Skeletal muscle tissue (tissue), 4 donors: ENCODE data around the gene TTLL11. TPM values are rescaled to one million over a fixed set of nuclear protein-coding genes. Genes with fewer than 3 reads are reported as not detected.
A peak's percentile ranks its signal among the peaks of the same experiment; 100 is the strongest.

Source experiments
- H3K27ac ChIP-seq: one replicate; pipeline ENCODE4 v1.7.0; 2013; ENCODE audit warnings: mild to moderate bottlenecking, low read depth, low read length, inconsistent platforms
- H3K27me3 ChIP-seq, 3 donors: one replicate each; pipeline ENCODE4 v1.7.0; 2013; ENCODE audit warnings: low read length in 3 of 3; ENCODE audit not compliant: control insufficient read depth in 3 of 3, insufficient read depth in 3 of 3
- H3K36me3 ChIP-seq, 3 donors: one replicate each; pipeline ENCODE4 v1.7.0; 2013; ENCODE audit warnings: low read length in 3 of 3; ENCODE audit not compliant: control insufficient read depth in 3 of 3, insufficient read depth in 3 of 3
- H3K4me1 ChIP-seq, 3 donors: one replicate each; pipeline ENCODE4 v1.7.0; 2013; ENCODE audit warnings: low read length in 3 of 3, mild to moderate bottlenecking in 3 of 3; ENCODE audit not compliant: control insufficient read depth in 3 of 3, insufficient read depth in 3 of 3
- H3K4me3 ChIP-seq, 3 donors: one replicate each; pipeline ENCODE4 v1.7.0; 2013; ENCODE audit warnings: low read length in 3 of 3
- H3K9ac ChIP-seq, 3 donors: one replicate each; pipeline ENCODE4 v1.7.0; 2013; ENCODE audit warnings: low read length in 3 of 3, mild to moderate bottlenecking in 3 of 3, moderate library complexity in 2 of 3, low read depth in 1 of 3
- H3K9me3 ChIP-seq, 3 donors: one replicate each; pipeline ENCODE4 v1.7.0; 2013; ENCODE audit warnings: low read length in 3 of 3; ENCODE audit not compliant: control insufficient read depth in 3 of 3
- total RNA-seq: library from RNA; depleted of rRNA; stranded (reverse); fragments of >200 nt; gene quantifications from one replicate; pipeline ENCODE4 v1.2.3, GENCODE V29; 2014
- donor health status: Osteomylitis.

Gene TTLL11
- total RNA-seq, 1 donor from 2014 or later: 13.0 TPM

- Histone ChIP-seq H3K4me3 (no peak overlapping the region), H3K4me1 (peaks cover 28 to 55% (median 32%) of the 10 kb centered on the region in 3 donors)
Observed at GRCh38 chr9:122065923-122066629, 27.0 kb downstream of the TTLL11 start.

GRCh38 chr9:122060481-122060880 lies 32.6 kb downstream of the TTLL11 start:
- Histone ChIP-seq H3K4me3 (no peak overlapping the region), H3K36me3 (peaks cover 0 to 3% (median 0%) of the 10 kb centered on the region in 3 donors), H3K4me1 (peaks cover 10 to 35% (median 11%) of the 10 kb centered on the region in 3 donors), H3K9me3 (no peaks in the 10 kb centered on the region), H3K9ac (no peak overlapping the region), H3K27me3 (no peaks in the 10 kb centered on the region), H3K27ac (no peak overlapping the region)

More at GRCh38 chr9:122065923-122066629, 27.0 kb downstream of the TTLL11 start:
- Histone ChIP-seq H3K36me3 (peaks cover 0 to 3% (median 0%) of the 10 kb centered on the region in 3 donors), H3K9me3 (no peaks in the 10 kb centered on the region), H3K9ac (peak overlapping the region in 1 of 3 donors; percentile 3), H3K27me3 (no peaks in the 10 kb centered on the region), H3K27ac (peak overlapping the region; percentile 13)

GRCh38 chr9:122059955-122060324 lies 33.2 kb downstream of the TTLL11 start:
- Histone ChIP-seq H3K27me3 (no peaks in the 10 kb centered on the region), H3K27ac (no peak overlapping the region), H3K9ac (no peak overlapping the region), H3K36me3 (peaks cover 0 to 3% (median 0%) of the 10 kb centered on the region in 3 donors), H3K9me3 (no peaks in the 10 kb centered on the region), H3K4me3 (no peak overlapping the region), H3K4me1 (peaks cover 9 to 31% (median 11%) of the 10 kb centered on the region in 3 donors)

- no peaks in the 10 kb centered on the region for H3K9me3 ChIP-seq
- H3K4me3 ChIP-seq: no peak overlapping the region
- peaks cover 0 to 3% (median 0%) of the 10 kb centered on the region in 3 donors for H3K36me3 ChIP-seq
- no peak overlapping the region for H3K27ac ChIP-seq
- H3K4me1 ChIP-seq: peaks cover 9 to 26% (median 11%) of the 10 kb centered on the region in 3 donors
- H3K27me3 ChIP-seq: no peaks in the 10 kb centered on the region
- no peak overlapping the region for H3K9ac ChIP-seq
Observed at GRCh38 chr9:122059214-122059954, 33.7 kb downstream of the TTLL11 start.

- Histone ChIP-seq H3K4me3 (no peak overlapping the region), H3K9me3 (no peaks in the 10 kb centered on the region), H3K9ac (no peak overlapping the region), H3K4me1 (peaks cover 9 to 25% (median 11%) of the 10 kb centered on the region in 3 donors), H3K27ac (no peak overlapping the region), H3K27me3 (no peaks in the 10 kb centered on the region), H3K36me3 (peaks cover 0 to 3% (median 0%) of the 10 kb centered on the region in 3 donors)
Observed at GRCh38 chr9:122058709-122059108, 34.4 kb downstream of the TTLL11 start.

GRCh38 chr9:122058051-122058450 lies 35.1 kb downstream of the TTLL11 start:
- no peak overlapping the region for H3K4me3 ChIP-seq

GRCh38 chr9:122057211-122057610 lies 35.9 kb downstream of the TTLL11 start:
- no peaks in the 10 kb centered on the region for H3K9me3 ChIP-seq
- no peak overlapping the region for H3K4me3 ChIP-seq
- peaks cover 15 to 37% (median 17%) of the 10 kb centered on the region in 3 donors for H3K4me1 ChIP-seq
- no peak overlapping the region for H3K27ac ChIP-seq
- no peak overlapping the region for H3K9ac ChIP-seq
- H3K36me3 ChIP-seq: peaks cover 0 to 3% (median 0%) of the 10 kb centered on the region in 3 donors
- no peaks in the 10 kb centered on the region for H3K27me3 ChIP-seq

More at GRCh38 chr9:122058051-122058450, 35.1 kb downstream of the TTLL11 start:
- H3K4me1 ChIP-seq: peaks cover 11 to 32% (median 14%) of the 10 kb centered on the region in 3 donors
- no peaks in the 10 kb centered on the region for H3K9me3 ChIP-seq
- H3K27ac ChIP-seq: no peak overlapping the region
- H3K36me3 ChIP-seq: peaks cover 0 to 3% (median 0%) of the 10 kb centered on the region in 3 donors
- no peak overlapping the region for H3K9ac ChIP-seq
- no peaks in the 10 kb centered on the region for H3K27me3 ChIP-seq

- Histone ChIP-seq H3K9me3 (no peaks in the 10 kb centered on the region), H3K9ac (no peak overlapping the region), H3K36me3 (peaks cover 0 to 3% (median 0%) of the 10 kb centered on the region in 3 donors), H3K27me3 (no peaks in the 10 kb centered on the region), H3K27ac (no peak overlapping the region), H3K4me1 (peaks cover 19 to 44% (median 23%) of the 10 kb centered on the region in 3 donors), H3K4me3 (no peak overlapping the region)
Observed at GRCh38 chr9:122056484-122056883, 36.6 kb downstream of the TTLL11 start.

GRCh38 chr9:122055701-122056100 lies 37.4 kb downstream of the TTLL11 start:
- Histone ChIP-seq H3K27ac (no peak overlapping the region), H3K36me3 (peaks cover 0 to 3% (median 0%) of the 10 kb centered on the region in 3 donors), H3K4me3 (no peak overlapping the region), H3K4me1 (peaks cover 19 to 48% (median 28%) of the 10 kb centered on the region in 3 donors), H3K9ac (no peak overlapping the region), H3K27me3 (no peaks in the 10 kb centered on the region), H3K9me3 (no peaks in the 10 kb centered on the region)
